HepG2 (cell line): ENCODE data around the gene PLVAP. TPM values are rescaled to one million over a fixed set of nuclear protein-coding genes. Genes with fewer than 3 reads are reported as not detected.

Experiments used
- ATAC-seq: fragments of 200-7000 bp; cut with Tn5 transposase; 3 replicates; pipeline ENCODE4 v1.9.1; 2020; ENCODE audit warnings: mild to moderate bottlenecking, moderate library complexity
- BruUV-seq: library from RNA; stranded (reverse); fragments of 400-500 nt; replicated peaks from 2 replicates; lab custom pipeline; 2021; lab: Mats Ljungman, UMichigan
- CTCF ChIA-PET: fragments of 300-600 bp; formaldehyde crosslinking; extraction: SDS; loops from one replicate; lab custom pipeline; 2021; ENCODE audit warnings: low total read pairs, inconsistent platforms, low intra/inter-chr PET ratio; lab: Yijun Ruan, JAX
- POLR2A ChIA-PET: fragments of 350-600 bp; sonication (Branson Sonifier 250); formaldehyde crosslinking; loops from one replicate; lab custom pipeline; 2020; ENCODE audit warnings: antibody characterized with exemption, inconsistent platforms; lab: Yijun Ruan, JAX
- DNase-seq: peaks from one replicate; pipeline ENCODE4 v3.0.0-alpha.2; 2015; ENCODE audit warnings: low spot score
- FAIRE-seq: peaks from 3 replicates; lab custom pipeline; 2011; peaks lifted over from hg19 to GRCh38; lab: Jason Lieb, UNC
- H2AFZ ChIP-seq: one replicate; pipeline ENCODE4 v1.6.1; 2011; ENCODE audit warnings: low read length, inconsistent platforms
- H3K27ac ChIP-seq: fragments of 300-600 bp; 3 replicates; pipeline ENCODE4 v1.8.0; 2011; ENCODE audit warnings: mixed run types, mild to moderate bottlenecking, mixed read lengths, low read length, inconsistent platforms; ENCODE audit not compliant: insufficient read depth; ENCODE audit errors: extremely low read length
- H3K27me3 ChIP-seq, 2 experiments: fragments of 200-600 bp in 1 of 2; 2 replicates in 1 of 2; 3 replicates in 1 of 2; pipeline versions ENCODE4 v1.6.0 to v1.8.0; 2011; ENCODE audit warnings: low read length in 2 of 2, mild to moderate bottlenecking in 2 of 2, moderate library complexity in 2 of 2, inconsistent platforms in 1 of 2; ENCODE audit not compliant: insufficient read depth in 2 of 2, control insufficient read depth in 1 of 2
- H3K36me3 ChIP-seq, 2 experiments: fragments of 200-600 bp in 1 of 2; replicated peaks in 1 of 2; 2 replicates in 1 of 2; 3 replicates in 1 of 2; pipeline versions ENCODE4 v1.5.1 to v1.8.0; 2011; ENCODE audit warnings: low read length in 2 of 2, inconsistent platforms in 1 of 2; ENCODE audit not compliant: insufficient read depth in 2 of 2, control insufficient read depth in 1 of 2
- H3K4me1 ChIP-seq: 2 replicates; pipeline ENCODE4 v1.5.1; 2012; ENCODE audit warnings: low read length, inconsistent platforms; ENCODE audit not compliant: insufficient read depth
- H3K4me2 ChIP-seq: 2 replicates; pipeline ENCODE4 v1.6.0; 2011; ENCODE audit warnings: low read depth, low read length, inconsistent platforms
- H3K4me3 ChIP-seq, 3 experiments: fragments of 200-600 bp in 1 of 3; sonication (generic), shearing (Covaris generic) in 1 of 3; replicated peaks in 1 of 3; 2 replicates each; pipeline ENCODE4 v1.5.1; 2011 to 2016; ENCODE audit warnings: low read length in 3 of 3, inconsistent platforms in 2 of 3, low read depth in 2 of 3, mild to moderate bottlenecking in 2 of 3, control low read depth in 1 of 3, mixed read lengths in 1 of 3; ENCODE audit not compliant: insufficient read depth in 1 of 3
- H3K79me2 ChIP-seq: one replicate; pipeline ENCODE4 v1.6.1; 2011; ENCODE audit warnings: low read length, inconsistent platforms; ENCODE audit not compliant: insufficient read depth
- H3K9ac ChIP-seq: 2 replicates; pipeline ENCODE4 v1.6.0; 2011; ENCODE audit warnings: mild to moderate bottlenecking, low read depth, low read length, inconsistent platforms; ENCODE audit not compliant: insufficient read depth
- H3K9me3 ChIP-seq: 2 replicates; pipeline ENCODE4 v1.5.1; 2012; ENCODE audit warnings: mild to moderate bottlenecking, low read length
- H4K20me1 ChIP-seq: 2 replicates; pipeline ENCODE4 v1.6.0; 2011; ENCODE audit warnings: inconsistent platforms, mild to moderate bottlenecking, low read length, moderate library complexity; ENCODE audit not compliant: insufficient read depth
- AGO2 ChIP-seq: fragments of 200-400 bp; formaldehyde crosslinking; optimal IDR thresholded peaks from 2 replicates; pipeline ENCODE3; 2017; ENCODE audit warnings: mild to moderate bottlenecking, low read depth, low read length, moderate library complexity
- CEBPB ChIP-seq: IDR thresholded peaks from 2 replicates; pipeline ENCODE4 v1.6.1; 2011; ENCODE audit warnings: low read depth, low read length, improper control_type of control experiment, borderline replicate concordance
- ELF3 ChIP-seq: IDR thresholded peaks from 2 replicates; pipeline ENCODE4 v1.6.1; 2016; ENCODE audit warnings: missing genetic modification reagents, missing compliant biosample characterization
- PCBP1 ChIP-seq: fragments of 200-400 bp; formaldehyde crosslinking; IDR thresholded peaks from 2 replicates; pipeline ENCODE4 v1.6.1; 2017; ENCODE audit warnings: mild to moderate bottlenecking, low read depth, low read length, borderline replicate concordance
- TEAD2 ChIP-seq: sonication (generic); formaldehyde crosslinking; IDR thresholded peaks from 2 replicates; pipeline ENCODE4 v1.9.0; 2021; ENCODE audit warnings: missing genetic modification reagents
- ZNF605 ChIP-seq: sonication (generic); formaldehyde crosslinking; IDR thresholded peaks from 2 replicates; pipeline ENCODE4 v1.8.0; 2022; ENCODE audit warnings: mild to moderate bottlenecking, missing genetic modification reagents
- WGBS: methylation state at CpG from one replicate; pipeline ENCODE4 v1.1.6; 2017; ENCODE audit warnings: low lambda C conversion rate; 5-methylcytosine and 5-hydroxymethylcytosine counted together
- in situ Hi-C: cut with HindIII; loops from 2 replicates; pipeline ENCODE4 v1.10.0; 2017; ENCODE audit warnings: low pct_unique_long_range_greater_than_20kb; ENCODE audit not compliant: extremely low pct_ligation_motif_present
- intact Hi-C: fragments of 100-400 bp; cut with micrococcal nuclease; formaldehyde crosslinking; loops from one replicate; pipeline ENCODE4 v1.10.0; 2022; ENCODE audit not compliant: unreplicated experiment
- polyA plus RNA-seq, 8 experiments: library from polyadenylated mRNA; depleted of rRNA in 3 of 8; stranded (reverse) in 7 of 8; unstranded in 1 of 8; fragments of >200 nt; fragmentation: Illumina TruSeq in 4 of 8; extraction: Trizol in 4 of 8; gene quantifications; 2 replicates each; pipeline versions ENCODE4 v1.2.1 to v1.2.3, GENCODE V29; 2011 to 2016; ENCODE audit warnings: low read depth in 4 of 8, missing spikeins in 1 of 8, mixed read lengths in 1 of 8; ENCODE audit not compliant: insufficient read depth in 1 of 8
- total RNA-seq, 5 experiments: library from RNA; depleted of rRNA; stranded (reverse); fragments of >200 nt; fragmentation: Illumina TruSeq; extraction: Trizol; gene quantifications; 2 replicates each; pipeline ENCODE4 v1.2.3, GENCODE V29; 2016; ENCODE audit warnings: low read depth in 1 of 5
- TF ChIP-seq, protein P1 (sequence below): sonication (generic); formaldehyde crosslinking; conservative IDR thresholded peaks from 2 replicates; pipeline ENCODE4 v1.8.0; 2022; ENCODE audit warnings: missing genetic modification reagents

PLVAP gene
- total and polyA plus RNA-seq, 2 of the 13 experiments (the other 11 are each of a cell fraction or from before 2014, with no cell fraction given): 0.26 TPM; not detected in 1

DNA sequence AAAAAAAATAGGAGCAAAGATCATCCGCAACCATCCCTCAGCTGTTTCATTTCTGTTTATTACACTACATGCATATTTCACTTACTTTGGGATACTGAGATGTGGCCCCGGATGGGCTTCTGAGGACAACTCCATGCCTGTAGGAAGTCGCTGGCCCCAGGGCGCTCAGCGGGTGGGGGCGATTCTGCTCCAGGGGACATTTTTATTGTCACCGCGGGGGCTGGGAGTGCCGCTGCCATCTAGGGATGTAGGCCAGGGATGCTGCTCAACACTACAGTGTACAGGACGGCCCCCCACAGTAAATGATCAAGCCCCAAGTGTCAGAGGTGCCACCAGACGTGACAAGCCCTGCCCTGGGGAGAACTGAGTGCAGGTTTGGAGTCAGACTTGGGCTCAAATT is 34.7 kb upstream of the PLVAP start (continued):
- TF ChIP-seq ELF3 (CRISPR knock-in tag) (no peak), PCBP1 (no peak)

DNA sequence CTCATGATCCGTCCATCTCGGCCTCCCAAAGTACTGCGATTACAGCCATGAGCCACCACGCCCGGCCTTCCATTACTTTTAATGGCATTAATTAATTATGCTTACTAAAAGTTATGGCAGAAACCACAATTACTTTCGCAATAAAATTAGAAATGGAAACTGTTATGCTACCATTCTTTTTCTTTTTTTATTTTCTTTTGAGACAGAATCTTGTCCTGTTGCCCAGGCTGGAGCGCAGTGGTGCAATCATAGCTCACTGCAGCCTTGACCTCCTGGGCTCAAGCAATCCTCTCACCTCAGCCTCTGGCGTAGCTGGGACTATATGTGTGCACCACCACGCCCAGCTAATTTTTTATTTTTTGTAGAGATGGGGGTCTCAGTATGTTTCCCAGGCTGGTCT is 32.8 kb upstream of the PLVAP start:
- CTCF ChIA-PET: no interaction called here
- no TSS peak for BruUV-seq
- 97% methylated on average over 9 of the region's 9 CpGs for WGBS

More for the DNA sequence above, 32.8 kb upstream of the PLVAP start:
- intact Hi-C loops (loop anchor here (5.0 kb wide), 1 partner anchor 73 kb away; the partner anchor contains the start of gene GTPBP3), in situ Hi-C loops (no loop called here)
- Histone ChIP-seq H3K27ac (no peak overlapping the region), H3K79me2 (peaks cover 23% of the 10 kb centered on the region), H3K4me3 (no peak overlapping the region), H3K4me2 (no peak overlapping the region), H3K4me1 (no peaks in the 10 kb centered on the region), H2AFZ (no peak overlapping the region), H4K20me1 (no peaks in the 10 kb centered on the region), H3K36me3 (peaks cover 3 to 25% of the 10 kb centered on the region in 2 experiments; a peak in 2 of 5 replicates), H3K9ac (no peak overlapping the region), H3K9me3 (no peaks in the 10 kb centered on the region), H3K27me3 (no peaks in the 10 kb centered on the region; a peak in 1 of 5 replicates)
- no peak for ATAC-seq
- TF ChIP-seq, protein P1, sequence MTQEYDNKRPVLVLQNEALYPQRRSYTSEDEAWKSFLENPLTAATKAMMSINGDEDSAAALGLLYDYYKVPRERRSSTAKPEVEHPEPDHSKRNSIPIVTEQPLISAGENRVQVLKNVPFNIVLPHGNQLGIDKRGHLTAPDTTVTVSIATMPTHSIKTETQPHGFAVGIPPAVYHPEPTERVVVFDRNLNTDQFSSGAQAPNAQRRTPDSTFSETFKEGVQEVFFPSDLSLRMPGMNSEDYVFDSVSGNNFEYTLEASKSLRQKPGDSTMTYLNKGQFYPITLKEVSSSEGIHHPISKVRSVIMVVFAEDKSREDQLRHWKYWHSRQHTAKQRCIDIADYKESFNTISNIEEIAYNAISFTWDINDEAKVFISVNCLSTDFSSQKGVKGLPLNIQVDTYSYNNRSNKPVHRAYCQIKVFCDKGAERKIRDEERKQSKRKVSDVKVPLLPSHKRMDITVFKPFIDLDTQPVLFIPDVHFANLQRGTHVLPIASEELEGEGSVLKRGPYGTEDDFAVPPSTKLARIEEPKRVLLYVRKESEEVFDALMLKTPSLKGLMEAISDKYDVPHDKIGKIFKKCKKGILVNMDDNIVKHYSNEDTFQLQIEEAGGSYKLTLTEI: no peak
- TF ChIP-seq AGO2: no peak
- no peak for TF ChIP-seq TEAD2 (CRISPR knock-in tag)
- TF ChIP-seq CEBPB: 0 out of 2 replicates have a peak, but pooled peaks have one; percentile 9
- no peak for TF ChIP-seq ZNF605 (CRISPR knock-in tag)
- POLR2A ChIA-PET: no interaction called here
- no peak for DNase-seq
- no peak for FAIRE-seq
